ENCODE measurements around the gene VLDLR.
"Not testable (repeated sequence)": the region's sequence is repeated elsewhere in the genome, so short reads cannot be mapped to it uniquely, and the experiment has no call there.

GRCh38 chr9:2707256-2707655 is 85.7 kb downstream of the VLDLR start:
- TF ChIP-seq, protein P1, sequence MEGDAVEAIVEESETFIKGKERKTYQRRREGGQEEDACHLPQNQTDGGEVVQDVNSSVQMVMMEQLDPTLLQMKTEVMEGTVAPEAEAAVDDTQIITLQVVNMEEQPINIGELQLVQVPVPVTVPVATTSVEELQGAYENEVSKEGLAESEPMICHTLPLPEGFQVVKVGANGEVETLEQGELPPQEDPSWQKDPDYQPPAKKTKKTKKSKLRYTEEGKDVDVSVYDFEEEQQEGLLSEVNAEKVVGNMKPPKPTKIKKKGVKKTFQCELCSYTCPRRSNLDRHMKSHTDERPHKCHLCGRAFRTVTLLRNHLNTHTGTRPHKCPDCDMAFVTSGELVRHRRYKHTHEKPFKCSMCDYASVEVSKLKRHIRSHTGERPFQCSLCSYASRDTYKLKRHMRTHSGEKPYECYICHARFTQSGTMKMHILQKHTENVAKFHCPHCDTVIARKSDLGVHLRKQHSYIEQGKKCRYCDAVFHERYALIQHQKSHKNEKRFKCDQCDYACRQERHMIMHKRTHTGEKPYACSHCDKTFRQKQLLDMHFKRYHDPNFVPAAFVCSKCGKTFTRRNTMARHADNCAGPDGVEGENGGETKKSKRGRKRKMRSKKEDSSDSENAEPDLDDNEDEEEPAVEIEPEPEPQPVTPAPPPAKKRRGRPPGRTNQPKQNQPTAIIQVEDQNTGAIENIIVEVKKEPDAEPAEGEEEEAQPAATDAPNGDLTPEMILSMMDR (IDR thresholded peaks at IDR 0.05) = not testable (repeated sequence)
- not testable (repeated sequence) for TF ChIP-seq POLR2A (IDR thresholded peaks at IDR 0.05)

Measured in esophagus squamous epithelium (tissue), 4 donors.